ENCODE data around the gene RCAN2. TPM values are rescaled to one million over a fixed set of nuclear protein-coding genes. Genes with fewer than 3 reads are reported as not detected.

The RCAN2 gene
- total RNA-seq, 1 experiment from 2014 or later: 0.44 TPM

DNA sequence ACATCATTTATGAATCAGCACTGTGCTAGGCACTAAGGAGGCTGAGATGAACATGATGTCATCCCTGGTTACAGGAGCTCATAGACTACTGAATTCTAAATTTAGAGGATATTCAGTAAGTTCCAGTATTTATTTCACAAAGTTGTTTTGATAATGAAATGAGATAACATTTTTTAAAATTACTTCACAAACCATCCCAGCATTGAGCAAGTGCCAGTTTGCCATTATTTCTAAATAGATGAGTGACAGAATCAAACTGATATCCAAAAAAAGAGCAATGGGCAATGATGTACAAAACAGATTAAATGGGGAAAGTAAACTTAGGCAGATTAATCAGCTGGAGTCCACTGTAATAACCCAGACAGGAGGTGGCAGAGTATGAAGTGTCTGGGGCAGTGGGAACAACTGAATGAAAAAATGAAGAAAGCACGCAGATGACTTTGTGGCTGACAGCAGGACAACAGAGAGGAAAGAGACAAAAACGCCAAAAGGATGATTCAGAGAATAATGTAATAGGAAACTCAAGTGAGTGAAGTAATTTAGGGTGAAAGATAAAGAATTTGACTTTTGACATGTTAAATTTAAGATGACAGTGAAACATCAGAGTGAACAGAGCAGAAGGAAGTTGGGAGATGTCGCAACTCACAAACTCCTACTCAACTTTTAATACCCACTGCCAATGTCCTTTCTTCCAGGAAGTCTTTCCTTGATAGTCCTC is 70.2 kb downstream of the RCAN2 start:
- H3K27ac ChIP-seq: no peak overlapping the region
- H2AFZ ChIP-seq: no peak overlapping the region
- POLR2A ChIA-PET (ENCODE audit: unreplicated experiment): no interaction called here
- H3K4me3 ChIP-seq: no peak overlapping the region
- no peaks in the 10 kb centered on the region for H3K27me3 ChIP-seq (ENCODE audit: insufficient read depth, low read depth)
- CTCF ChIA-PET: no interaction called here
- no peaks in the 10 kb centered on the region for H3K79me2 ChIP-seq (ENCODE audit: low read depth)
- no peak for DNase-seq
- no peaks in the 10 kb centered on the region for H3K36me3 ChIP-seq (ENCODE audit: low read depth)
- no peaks in the 10 kb centered on the region for H3K9me2 ChIP-seq (ENCODE audit: insufficient read depth)
- TF ChIP-seq, protein P1, sequence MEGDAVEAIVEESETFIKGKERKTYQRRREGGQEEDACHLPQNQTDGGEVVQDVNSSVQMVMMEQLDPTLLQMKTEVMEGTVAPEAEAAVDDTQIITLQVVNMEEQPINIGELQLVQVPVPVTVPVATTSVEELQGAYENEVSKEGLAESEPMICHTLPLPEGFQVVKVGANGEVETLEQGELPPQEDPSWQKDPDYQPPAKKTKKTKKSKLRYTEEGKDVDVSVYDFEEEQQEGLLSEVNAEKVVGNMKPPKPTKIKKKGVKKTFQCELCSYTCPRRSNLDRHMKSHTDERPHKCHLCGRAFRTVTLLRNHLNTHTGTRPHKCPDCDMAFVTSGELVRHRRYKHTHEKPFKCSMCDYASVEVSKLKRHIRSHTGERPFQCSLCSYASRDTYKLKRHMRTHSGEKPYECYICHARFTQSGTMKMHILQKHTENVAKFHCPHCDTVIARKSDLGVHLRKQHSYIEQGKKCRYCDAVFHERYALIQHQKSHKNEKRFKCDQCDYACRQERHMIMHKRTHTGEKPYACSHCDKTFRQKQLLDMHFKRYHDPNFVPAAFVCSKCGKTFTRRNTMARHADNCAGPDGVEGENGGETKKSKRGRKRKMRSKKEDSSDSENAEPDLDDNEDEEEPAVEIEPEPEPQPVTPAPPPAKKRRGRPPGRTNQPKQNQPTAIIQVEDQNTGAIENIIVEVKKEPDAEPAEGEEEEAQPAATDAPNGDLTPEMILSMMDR (conservative IDR thresholded peaks at IDR 0.05): no peak
- TF ChIP-seq EZH2 (IDR thresholded peaks at IDR 0.05; ENCODE audit: low read depth): no peak
- H3K4me2 ChIP-seq: no peak overlapping the region
- BruUV-seq (replicated peaks): no TSS peak
- H4K20me1 ChIP-seq (ENCODE audit: insufficient read depth): no peaks in the 10 kb centered on the region
- H3K4me1 ChIP-seq (replicated peaks; ENCODE audit: insufficient read depth): peaks cover 11% of the 10 kb centered on the region; the same call in 1 of the 2 replicates
- H3K9me3 ChIP-seq (ENCODE audit: insufficient read depth, low read depth): no peaks in the 10 kb centered on the region
- intact Hi-C loops (cut with micrococcal nuclease; ENCODE audit: unreplicated experiment): no loop called here
- peaks cover 12% of the 10 kb centered on the region; the same call in 1 of the 2 replicates for H3F3A ChIP-seq (ENCODE audit: insufficient read depth, low read depth)

DNA sequence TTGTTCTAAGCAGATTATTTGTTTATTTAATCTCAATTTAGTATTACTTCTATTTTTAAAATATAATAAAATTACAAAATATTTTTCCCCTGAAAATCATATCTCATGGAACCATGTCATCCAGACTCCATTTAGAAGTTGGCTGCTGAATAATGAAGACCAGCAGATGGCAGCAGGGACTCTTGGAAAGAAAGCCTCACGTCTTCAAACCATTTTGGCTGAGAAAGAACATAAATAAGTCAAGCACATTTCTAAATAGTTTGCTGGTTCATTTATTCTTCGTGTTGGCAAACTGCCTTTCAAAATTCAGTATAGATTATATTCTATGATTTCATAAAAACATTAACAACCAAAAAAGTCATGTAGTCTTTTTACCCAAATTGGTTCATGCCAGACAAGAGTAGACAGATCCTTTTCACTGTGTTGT is 71.7 kb downstream of the RCAN2 start:
- Histone ChIP-seq H3K4me2 (no peak overlapping the region), H3K36me3 (ENCODE audit: low read depth) (no peaks in the 10 kb centered on the region), H3K79me2 (ENCODE audit: low read depth) (no peaks in the 10 kb centered on the region), H3F3A (ENCODE audit: insufficient read depth, low read depth) (peaks cover 12% of the 10 kb centered on the region; the same call in 1 of the 2 replicates), H3K9me2 (ENCODE audit: insufficient read depth) (no peaks in the 10 kb centered on the region), H3K4me3 (no peak overlapping the region), H3K27me3 (ENCODE audit: insufficient read depth, low read depth) (no peaks in the 10 kb centered on the region), H3K27ac (no peak overlapping the region), H3K4me1 (replicated peaks; ENCODE audit: insufficient read depth) (peaks cover 11% of the 10 kb centered on the region; the same call in 1 of the 2 replicates), H4K20me1 (ENCODE audit: insufficient read depth) (no peaks in the 10 kb centered on the region), H3K9me3 (ENCODE audit: insufficient read depth, low read depth) (no peaks in the 10 kb centered on the region), H2AFZ (no peak overlapping the region)
- intact Hi-C loops (cut with micrococcal nuclease; ENCODE audit: unreplicated experiment): loop anchor here (1.0 to 10.0 kb wide), 7 partner anchors 207 to 885 kb away; partner anchors contain the start of gene TNFRSF21
- TF ChIP-seq EZH2 (IDR thresholded peaks at IDR 0.05; ENCODE audit: low read depth): no peak
- TF ChIP-seq, protein P1 (conservative IDR thresholded peaks at IDR 0.05): peak; percentile 83
- POLR2A ChIA-PET (ENCODE audit: unreplicated experiment): no interaction called here
- CTCF ChIA-PET: interaction anchor here (0.7 kb wide), 1 partner anchor 676 kb away, joined by 7 read pairs; no protein-coding TSS in a partner anchor
- peak in 1 of 2 experiments; percentile 48 for DNase-seq
- no TSS peak for BruUV-seq (replicated peaks)

DNA sequence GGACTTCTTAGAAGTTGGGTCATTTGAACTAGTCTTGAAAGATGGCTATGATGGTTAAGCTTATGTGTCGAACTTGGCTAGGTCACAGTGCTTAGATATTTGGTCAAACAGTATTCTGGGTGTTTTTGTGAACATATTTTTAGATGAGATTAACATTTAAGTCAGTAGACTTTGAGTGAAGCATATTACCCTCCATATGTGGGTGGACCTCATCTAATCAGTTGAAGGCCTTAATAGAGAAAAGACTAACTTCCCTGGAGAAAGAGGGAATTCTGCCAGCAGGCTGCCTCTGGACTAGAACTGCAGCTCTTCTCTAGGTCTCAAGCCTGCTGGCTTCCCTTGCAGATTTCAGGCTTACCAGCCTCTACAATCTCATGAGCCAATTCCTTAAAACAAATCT is 76.9 kb downstream of the RCAN2 start:
- no peaks in the 10 kb centered on the region for H3K27me3 ChIP-seq (ENCODE audit: insufficient read depth, low read depth)
- no peaks in the 10 kb centered on the region for H3K36me3 ChIP-seq (ENCODE audit: low read depth)
- H4K20me1 ChIP-seq (ENCODE audit: insufficient read depth): no peaks in the 10 kb centered on the region
- H3K9me3 ChIP-seq (ENCODE audit: insufficient read depth, low read depth): no peaks in the 10 kb centered on the region
- H3K79me2 ChIP-seq (ENCODE audit: low read depth): no peaks in the 10 kb centered on the region
- no peak for DNase-seq
- no peak for TF ChIP-seq EZH2 (IDR thresholded peaks at IDR 0.05; ENCODE audit: low read depth)
- TF ChIP-seq, protein P1 (conservative IDR thresholded peaks at IDR 0.05): no peak
- no peak overlapping the region for H3K27ac ChIP-seq
- H3K4me1 ChIP-seq (replicated peaks; ENCODE audit: insufficient read depth): no peaks in the 10 kb centered on the region
- no peak overlapping the region for H3K4me3 ChIP-seq
- no peaks in the 10 kb centered on the region for H3F3A ChIP-seq (ENCODE audit: insufficient read depth, low read depth)
- H3K4me2 ChIP-seq: no peak overlapping the region
- POLR2A ChIA-PET (ENCODE audit: unreplicated experiment): no interaction called here
- BruUV-seq (replicated peaks): no TSS peak
- CTCF ChIA-PET: no interaction called here
- intact Hi-C loops (cut with micrococcal nuclease; ENCODE audit: unreplicated experiment): loop anchor here (5.0 to 10.0 kb wide), 3 partner anchors 890 to 1937 kb away; partner anchors contain the start of gene TNFRSF21
- H3K9me2 ChIP-seq (ENCODE audit: insufficient read depth): no peaks in the 10 kb centered on the region
- H2AFZ ChIP-seq: no peak overlapping the region

Data from PC-9 (cell line).